Erythroblast (primary cell): ENCODE results near the gene FOXP1.

Experiments used
- DNase-seq, 2 experiments: peaks; one replicate each; lab custom pipeline; 2025; lab: John Stamatoyannopoulos, UW
- GATA1 ChIP-seq: IDR thresholded peaks from 2 replicates; pipeline ENCODE4 v1.6.1; 2011; ENCODE audit warnings: low read depth, mild to moderate bottlenecking, control low read depth, low read length, moderate library complexity
- POLR2A ChIP-seq: IDR thresholded peaks from 2 replicates; pipeline ENCODE4 v1.6.1; 2011; ENCODE audit warnings: mild to moderate bottlenecking, low read length

Gene FOXP1

GRCh38 chr3:71184252-71184651 is 399.3 kb downstream of the FOXP1 start:
- no peak for TF ChIP-seq GATA1
- no peak for TF ChIP-seq POLR2A

GRCh38 chr3:71183549-71183948 is 400.0 kb downstream of the FOXP1 start:
- TF ChIP-seq POLR2A (no peak), GATA1 (no peak)
- no peak for DNase-seq

More at GRCh38 chr3:71184252-71184651, 399.3 kb downstream of the FOXP1 start:
- DNase-seq = no peak

GRCh38 chr3:71180524-71180923 is 403.0 kb downstream of the FOXP1 start:
- no peak for DNase-seq
- TF ChIP-seq POLR2A (no peak), GATA1 (no peak)

- no peak for TF ChIP-seq POLR2A
- TF ChIP-seq GATA1 = no peak
- DNase-seq = no peak
Observed at GRCh38 chr3:71177375-71177774, 406.2 kb downstream of the FOXP1 start.

- no peak for TF ChIP-seq GATA1
- no peak for TF ChIP-seq POLR2A
- DNase-seq = no peak
Observed at GRCh38 chr3:71176366-71176765, 407.2 kb downstream of the FOXP1 start.

GRCh38 chr3:71175691-71176365 is 407.7 kb downstream of the FOXP1 start:
- TF ChIP-seq GATA1 (no peak), POLR2A (no peak)
- no peak for DNase-seq

GRCh38 chr3:71172951-71173350 is 410.6 kb downstream of the FOXP1 start:
- no peak for TF ChIP-seq POLR2A
- TF ChIP-seq GATA1 = no peak
- DNase-seq = no peak

- TF ChIP-seq POLR2A (no peak), GATA1 (no peak)
- DNase-seq = no peak
Observed at GRCh38 chr3:71172189-71172588, 411.3 kb downstream of the FOXP1 start.

- DNase-seq = no peak
- no peak for TF ChIP-seq GATA1
- TF ChIP-seq POLR2A = no peak
Observed at GRCh38 chr3:71171247-71171646, 412.3 kb downstream of the FOXP1 start.

- DNase-seq = no peak
- TF ChIP-seq GATA1 (no peak), POLR2A (no peak)
Observed at GRCh38 chr3:71168880-71169411, 414.6 kb downstream of the FOXP1 start.

GRCh38 chr3:71168121-71168721 is 415.3 kb downstream of the FOXP1 start:
- TF ChIP-seq GATA1 (no peak), POLR2A (no peak)
- no peak for DNase-seq

GRCh38 chr3:71166339-71167240 is 416.9 kb downstream of the FOXP1 start:
- no peak for TF ChIP-seq POLR2A
- TF ChIP-seq GATA1 = no peak
- no peak for DNase-seq

- TF ChIP-seq GATA1 = no peak
- TF ChIP-seq POLR2A = no peak
- DNase-seq = no peak
Observed at GRCh38 chr3:71164881-71165280, 418.6 kb downstream of the FOXP1 start.
